HCT116 (cell line): ENCODE measurements around the gene ABHD11.

Experiments used
- CTCF ChIP-seq, 3 experiments: fragments of 200-600 bp in 1 of 3; sonication (generic) in 1 of 3; IDR thresholded peaks in 2 of 3; conservative IDR thresholded peaks in 1 of 3; 2 replicates each; pipeline ENCODE4 v1.5.1; 2012 to 2017; ENCODE audit warnings: low read depth in 2 of 3, low read length in 2 of 3, antibody characterized with exemption in 1 of 3, borderline replicate concordance in 1 of 3, control low read depth in 1 of 3, mild to moderate bottlenecking in 1 of 3, mixed read lengths in 1 of 3, mixed run types in 1 of 3, moderate library complexity in 1 of 3; ENCODE audit not compliant: insufficient read depth in 1 of 3
- EGR1 ChIP-seq: IDR thresholded peaks from 2 replicates; pipeline ENCODE4 v1.6.1; 2012; ENCODE audit warnings: low read depth
- EZH2 ChIP-seq: fragments of 200-600 bp; sonication (generic); IDR thresholded peaks from 2 replicates; pipeline ENCODE4 v1.6.1; 2017; ENCODE audit warnings: antibody characterized with exemption, mixed run types
- EZH2phosphoT487 ChIP-seq: fragments of 200-600 bp; IDR thresholded peaks from 2 replicates; pipeline ENCODE4 v1.6.1; 2018; ENCODE audit warnings: antibody characterized with exemption, borderline replicate concordance
- MAX ChIP-seq: IDR thresholded peaks from 2 replicates; pipeline ENCODE4 v1.6.1; 2012
- POLR2A ChIP-seq: IDR thresholded peaks from 2 replicates; pipeline ENCODE4 v1.7.0; 2011; ENCODE audit warnings: borderline replicate concordance; ENCODE audit not compliant: insufficient read depth, insufficient read length; ENCODE audit errors: extremely low read depth
- POLR2AphosphoS5 ChIP-seq: IDR thresholded peaks from 2 replicates; pipeline ENCODE4 v1.6.1; 2011; ENCODE audit warnings: mild to moderate bottlenecking, low read depth, low read length, moderate library complexity
- SIN3A ChIP-seq: IDR thresholded peaks from 2 replicates; pipeline ENCODE4 v1.6.1; 2012; ENCODE audit warnings: low read depth
- SP1 ChIP-seq: IDR thresholded peaks from 2 replicates; pipeline ENCODE4 v1.6.1; 2012; ENCODE audit warnings: low read depth
- YY1 ChIP-seq: IDR thresholded peaks from 2 replicates; pipeline ENCODE4 v1.6.1; 2011; ENCODE audit warnings: low read length, low read depth, moderate library complexity, mild to moderate bottlenecking; ENCODE audit not compliant: insufficient replicate concordance; ENCODE audit errors: extremely low read depth
- ZFX ChIP-seq: fragments of 450-650 bp; IDR thresholded peaks from 2 replicates; pipeline ENCODE4 v1.6.1; 2017
- ZNF274 ChIP-seq: fragments of 200-500 bp; sonication (Bioruptor generic); IDR thresholded peaks from 2 replicates; pipeline ENCODE4 v1.6.1; 2014; ENCODE audit warnings: mild to moderate bottlenecking, low read depth, low read length, inconsistent platforms

GRCh38 chr7:73688288-73688687 is 50.3 kb downstream of the ABHD11 start:
- TF ChIP-seq EZH2 (no peak), CTCF (IDR thresholded peaks at IDR 0.05 in 2 of 3, conservative IDR thresholded peaks at IDR 0.05 in 1 of 3; ENCODE audit: borderline replicate concordance in 1 of 3, insufficient read depth in 1 of 3, low read depth in 2 of 3, low read length in 2 of 3) (no peak), MAX (no peak), EGR1 (no peak), YY1 (no peak), EZH2phosphoT487 (no peak), ZFX (no peak), POLR2A (no peak), SIN3A (no peak), SP1 (no peak), POLR2AphosphoS5 (no peak), ZNF274 (no peak)
